Activated T-helper 2 cell treated with anti-CD3 and anti-CD28 coated beads, Interferon-gamma antibody, Interleukin-2, Interleukin-4, amounts not matched to agents 10 μg/mL and 5 μg/mL and 100 μg/mL, durations not matched to agents 14 hours and 24 hours and 36 hours (primary cell): ENCODE data around the gene DGKD. TPM values are rescaled to one million over a fixed set of nuclear protein-coding genes. Genes with fewer than 3 reads are reported as not detected.

ENCODE experiments used
- DNase-seq: peaks from one replicate; pipeline ENCODE4 v3.0.0; 2021; ENCODE audit warnings: low spot score
- H3K27ac Mint-ChIP-seq: one replicate; pipeline ENCODE4 v1.8.0; 2021; ENCODE audit warnings: mixed read lengths
- H3K27me3 Mint-ChIP-seq: one replicate; pipeline ENCODE4 v1.8.0; 2021; ENCODE audit warnings: low read depth, mixed read lengths
- H3K36me3 Mint-ChIP-seq: one replicate; pipeline ENCODE4 v1.8.0; 2021; ENCODE audit warnings: low read depth, mixed read lengths
- H3K4me1 Mint-ChIP-seq: one replicate; pipeline ENCODE4 v1.8.0; 2021; ENCODE audit warnings: low read depth, mixed read lengths
- H3K4me3 Mint-ChIP-seq: one replicate; pipeline ENCODE4 v1.8.0; 2021; ENCODE audit warnings: low read depth, mild to moderate bottlenecking, moderate library complexity, mixed read lengths
- H3K9me3 Mint-ChIP-seq: one replicate; pipeline ENCODE4 v1.8.0; 2021; ENCODE audit warnings: mixed read lengths
- intact Hi-C: fragments of 100-400 bp; cut with micrococcal nuclease; formaldehyde crosslinking; loops from one replicate; pipeline ENCODE4 v1.15.1; 2023
- total RNA-seq: library from RNA; stranded (reverse); gene quantifications from 2 replicates; pipeline ENCODE4 v1.2.3, GENCODE V29; 2022

The DGKD gene
- total RNA-seq, 1 donor from 2014 or later = 58.3 TPM

DNA sequence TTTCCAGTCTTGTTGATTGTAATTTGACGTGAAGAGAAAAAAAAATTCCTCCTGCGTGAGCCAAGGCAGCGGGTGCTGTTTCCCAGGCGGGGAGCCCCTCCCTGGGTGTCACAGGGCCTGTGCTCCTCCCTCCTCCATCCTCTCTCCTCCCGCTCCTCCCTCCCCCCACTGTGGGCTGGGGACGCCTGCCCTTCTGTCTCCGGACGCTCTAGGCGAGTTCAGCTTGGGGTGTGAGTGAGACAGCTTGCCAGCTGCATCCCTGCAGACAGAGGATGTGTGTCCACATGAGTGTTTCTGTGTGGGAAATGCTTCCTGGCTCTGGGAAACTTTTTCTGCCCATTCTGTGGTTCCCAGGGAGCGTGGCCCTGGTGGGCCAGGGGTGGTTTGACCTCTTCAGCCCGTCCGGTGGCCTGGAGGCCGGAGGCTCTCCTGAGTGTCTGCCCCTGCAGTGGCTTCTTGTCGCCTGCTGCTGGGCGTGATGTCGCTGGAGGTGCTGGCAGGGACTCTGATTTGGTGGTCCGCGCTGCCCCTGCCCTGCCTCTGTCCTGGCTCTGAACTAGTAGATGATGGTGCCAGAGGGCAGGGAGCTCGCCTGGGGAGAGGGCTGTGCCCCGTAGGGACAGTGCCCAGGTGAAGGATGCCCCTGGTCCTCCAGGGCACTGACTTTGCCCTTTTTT lies 115.9 kb downstream of the DGKD start:
- Mint-ChIP-seq H3K4me1 (no peaks in the 10 kb centered on the region), H3K4me3 (no peak overlapping the region), H3K9me3 (no peaks in the 10 kb centered on the region), H3K27ac (no peak overlapping the region), H3K27me3 (no peaks in the 10 kb centered on the region), H3K36me3 (peaks cover 30% of the 10 kb centered on the region)
- no peak for DNase-seq
- intact Hi-C loops = no loop called here

DNA sequence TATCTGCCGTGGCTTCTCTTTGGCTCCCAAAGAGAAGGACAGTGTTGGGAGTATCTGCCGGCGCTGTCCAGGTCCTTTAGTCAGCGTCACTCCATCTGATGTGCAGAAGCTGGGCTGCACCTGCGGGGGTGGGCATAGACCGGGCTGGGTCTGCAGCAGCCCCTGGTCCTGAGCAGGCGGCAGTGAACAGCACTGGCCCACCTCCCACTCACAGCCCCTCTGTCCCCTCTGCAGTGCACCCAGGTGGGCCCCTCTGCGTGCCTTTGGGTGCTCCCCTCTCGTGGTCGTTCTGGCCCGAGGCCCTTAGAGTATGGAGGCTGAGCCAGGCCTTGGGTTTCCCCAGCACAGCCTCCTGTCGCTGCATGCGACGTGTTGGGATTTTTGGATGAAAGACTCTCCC lies 116.5 kb downstream of the DGKD start:
- H3K9me3 Mint-ChIP-seq = no peaks in the 10 kb centered on the region
- H3K4me1 Mint-ChIP-seq = no peaks in the 10 kb centered on the region
- H3K27ac Mint-ChIP-seq = no peak overlapping the region
- no peak for DNase-seq
- no peak overlapping the region for H3K4me3 Mint-ChIP-seq
- intact Hi-C loops = no loop called here
- H3K36me3 Mint-ChIP-seq = peaks cover 30% of the 10 kb centered on the region
- no peaks in the 10 kb centered on the region for H3K27me3 Mint-ChIP-seq

DNA sequence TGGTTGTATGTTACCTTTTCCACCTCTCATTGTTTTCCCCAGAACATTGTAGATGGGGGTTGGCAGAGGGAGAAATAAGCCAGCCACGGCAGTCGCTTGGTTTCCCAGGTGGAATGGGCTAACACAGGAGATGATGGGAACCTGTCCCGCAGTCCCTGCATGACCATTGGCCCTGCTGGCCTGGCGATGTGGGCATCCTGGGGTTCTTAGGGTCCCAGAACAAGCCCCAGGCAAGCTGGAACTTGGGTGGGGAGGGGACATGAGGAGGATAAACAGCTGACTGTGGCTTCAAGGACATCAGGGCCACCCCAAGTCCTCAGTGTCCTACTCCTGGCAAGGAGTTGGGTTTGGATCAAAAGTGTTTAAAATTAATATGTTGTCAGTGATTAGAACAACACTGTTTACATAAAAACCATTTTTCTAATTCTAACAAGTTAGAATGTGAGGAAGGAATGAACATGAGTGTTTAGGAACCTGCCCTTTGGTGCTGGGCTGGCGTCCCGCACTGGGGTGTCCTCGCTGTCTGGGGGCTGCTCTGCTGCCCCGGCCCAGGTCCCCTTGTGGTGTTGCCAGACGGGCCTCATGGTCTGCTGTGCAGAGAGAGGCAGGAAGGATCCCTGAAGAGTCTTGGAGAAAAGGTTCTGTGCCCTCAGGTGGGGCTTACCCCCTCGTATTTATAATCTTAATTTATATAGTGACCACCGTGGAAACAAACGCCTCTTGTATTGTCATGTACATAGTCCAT lies 117.2 kb downstream of the DGKD start:
- no peaks in the 10 kb centered on the region for H3K4me1 Mint-ChIP-seq
- no peak overlapping the region for H3K4me3 Mint-ChIP-seq
- H3K27me3 Mint-ChIP-seq = no peaks in the 10 kb centered on the region
- no peak overlapping the region for H3K27ac Mint-ChIP-seq
- no peaks in the 10 kb centered on the region for H3K9me3 Mint-ChIP-seq
- intact Hi-C loops = no loop called here
- no peak for DNase-seq
- H3K36me3 Mint-ChIP-seq = peaks cover 23% of the 10 kb centered on the region

DNA sequence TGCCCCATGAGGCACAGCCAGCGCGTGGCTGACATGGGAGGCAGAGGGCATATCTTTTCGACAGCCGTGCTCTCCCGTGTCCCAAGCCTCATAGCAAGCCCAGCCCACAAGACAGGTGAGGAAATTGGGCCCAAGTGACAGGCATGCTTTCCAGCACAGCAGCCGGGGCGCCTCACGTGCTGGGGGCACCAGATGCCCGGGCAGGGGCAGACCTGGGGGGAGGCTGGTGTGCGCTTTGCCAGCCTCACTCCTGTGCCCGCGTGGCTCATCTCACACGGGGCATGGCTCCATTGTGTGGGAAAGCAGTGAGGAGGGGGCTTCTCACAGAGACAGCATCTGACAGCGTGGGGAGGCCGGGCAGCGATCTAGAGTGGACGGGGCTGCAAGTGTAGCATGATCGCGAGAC lies 119.1 kb downstream of the DGKD start:
- H3K27ac Mint-ChIP-seq = no peak overlapping the region

DNA sequence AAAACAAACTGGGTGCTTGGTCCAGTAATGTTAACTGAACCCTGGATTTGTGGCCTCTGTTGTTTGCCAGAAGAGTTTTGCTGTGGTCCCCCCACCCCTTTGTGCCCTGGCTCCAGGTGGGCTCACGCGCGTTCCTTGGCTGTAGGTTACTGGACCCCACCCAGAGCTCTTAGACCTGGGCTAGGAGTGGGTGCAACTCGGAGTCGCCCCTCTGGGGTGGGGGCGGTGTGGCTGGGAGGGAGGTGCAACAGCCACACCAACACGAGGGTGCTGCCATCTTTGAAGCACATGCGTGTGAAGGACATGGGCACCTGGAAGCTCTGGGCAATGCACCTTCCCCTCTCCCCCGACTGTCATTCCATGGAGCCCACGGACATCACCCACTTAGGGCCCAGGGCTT lies 119.6 kb downstream of the DGKD start:
- peaks cover 17% of the 10 kb centered on the region for H3K36me3 Mint-ChIP-seq
- H3K27ac Mint-ChIP-seq = no peak overlapping the region
- intact Hi-C loops = no loop called here
- H3K9me3 Mint-ChIP-seq = no peaks in the 10 kb centered on the region
- H3K27me3 Mint-ChIP-seq = no peaks in the 10 kb centered on the region
- no peaks in the 10 kb centered on the region for H3K4me1 Mint-ChIP-seq
- DNase-seq = no peak
- H3K4me3 Mint-ChIP-seq = no peak overlapping the region

More for the DNA sequence above, 119.1 kb downstream of the DGKD start:
- intact Hi-C loops = no loop called here
- no peaks in the 10 kb centered on the region for H3K9me3 Mint-ChIP-seq
- H3K36me3 Mint-ChIP-seq = peaks cover 20% of the 10 kb centered on the region
- no peaks in the 10 kb centered on the region for H3K27me3 Mint-ChIP-seq
- no peaks in the 10 kb centered on the region for H3K4me1 Mint-ChIP-seq
- no peak for DNase-seq
- no peak overlapping the region for H3K4me3 Mint-ChIP-seq

DNA sequence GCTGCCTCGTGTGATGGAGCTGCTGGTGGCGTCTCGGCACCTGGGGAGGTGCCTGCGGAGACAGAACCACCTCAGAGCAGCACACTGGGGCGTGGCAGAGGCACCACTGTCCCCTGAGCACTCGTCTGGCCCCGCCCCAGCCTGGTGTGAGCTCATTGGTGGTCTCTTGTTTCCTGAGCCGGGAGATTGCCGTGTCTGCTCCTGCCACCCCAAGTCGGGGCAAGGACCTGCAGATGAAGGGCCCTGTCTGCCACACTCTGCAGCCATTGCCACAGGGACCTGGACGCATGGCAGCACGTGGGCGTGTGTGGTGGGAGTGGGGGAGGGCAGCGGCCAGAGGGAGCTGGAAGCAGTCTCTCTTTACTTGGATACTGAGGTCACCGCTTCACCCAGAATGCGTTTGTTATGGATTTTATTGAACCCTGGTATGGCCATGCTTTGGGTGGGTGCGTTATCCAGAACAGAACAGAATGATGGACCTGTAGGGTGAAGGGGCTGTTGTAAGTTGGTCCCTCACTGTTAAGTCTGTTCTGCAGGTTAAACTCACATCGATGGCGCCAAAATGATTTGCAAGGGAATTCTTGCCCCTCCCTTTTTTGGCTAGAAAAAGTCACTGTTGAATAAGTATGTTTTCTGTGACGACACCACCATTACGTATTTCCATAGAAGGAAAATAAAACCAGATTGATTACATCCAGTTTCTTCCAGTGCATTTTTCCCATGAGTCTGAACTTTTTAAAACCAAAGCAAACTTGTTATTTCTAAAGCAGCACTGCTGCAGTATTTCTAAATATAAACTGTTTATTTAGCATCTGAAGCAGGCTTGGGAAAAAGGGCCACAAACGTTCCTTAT lies 120.2 kb downstream of the DGKD start:
- H3K36me3 Mint-ChIP-seq = peaks cover 11% of the 10 kb centered on the region
- no peaks in the 10 kb centered on the region for H3K4me1 Mint-ChIP-seq
- H3K4me3 Mint-ChIP-seq = no peak overlapping the region
- DNase-seq = no peak
- no peaks in the 10 kb centered on the region for H3K27me3 Mint-ChIP-seq
- no peaks in the 10 kb centered on the region for H3K9me3 Mint-ChIP-seq
- no peak overlapping the region for H3K27ac Mint-ChIP-seq
- intact Hi-C loops = no loop called here

DNA sequence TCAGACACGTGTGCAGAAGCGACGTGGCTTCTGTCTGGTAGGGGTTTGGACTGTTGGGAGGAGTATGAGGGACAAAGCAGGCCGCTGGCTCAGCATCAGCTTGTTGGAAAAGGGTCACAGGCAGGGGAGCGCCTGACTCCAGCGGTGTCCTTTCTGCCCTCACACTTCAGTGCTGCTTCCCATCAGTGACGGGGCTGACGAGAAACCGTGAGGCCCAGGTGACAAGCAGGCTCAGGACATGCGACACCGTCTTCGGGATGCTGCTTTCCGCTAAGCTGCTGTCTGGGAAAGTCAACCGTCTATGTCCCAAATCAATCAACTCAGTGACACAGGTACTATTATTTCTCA lies 121.7 kb downstream of the DGKD start:
- DNase-seq = no peak
- intact Hi-C loops = no loop called here
- H3K4me1 Mint-ChIP-seq = no peaks in the 10 kb centered on the region
- H3K27me3 Mint-ChIP-seq = no peaks in the 10 kb centered on the region
- H3K27ac Mint-ChIP-seq = no peak overlapping the region
- peaks cover 9% of the 10 kb centered on the region for H3K36me3 Mint-ChIP-seq
- no peak overlapping the region for H3K4me3 Mint-ChIP-seq
- H3K9me3 Mint-ChIP-seq = no peaks in the 10 kb centered on the region

DNA sequence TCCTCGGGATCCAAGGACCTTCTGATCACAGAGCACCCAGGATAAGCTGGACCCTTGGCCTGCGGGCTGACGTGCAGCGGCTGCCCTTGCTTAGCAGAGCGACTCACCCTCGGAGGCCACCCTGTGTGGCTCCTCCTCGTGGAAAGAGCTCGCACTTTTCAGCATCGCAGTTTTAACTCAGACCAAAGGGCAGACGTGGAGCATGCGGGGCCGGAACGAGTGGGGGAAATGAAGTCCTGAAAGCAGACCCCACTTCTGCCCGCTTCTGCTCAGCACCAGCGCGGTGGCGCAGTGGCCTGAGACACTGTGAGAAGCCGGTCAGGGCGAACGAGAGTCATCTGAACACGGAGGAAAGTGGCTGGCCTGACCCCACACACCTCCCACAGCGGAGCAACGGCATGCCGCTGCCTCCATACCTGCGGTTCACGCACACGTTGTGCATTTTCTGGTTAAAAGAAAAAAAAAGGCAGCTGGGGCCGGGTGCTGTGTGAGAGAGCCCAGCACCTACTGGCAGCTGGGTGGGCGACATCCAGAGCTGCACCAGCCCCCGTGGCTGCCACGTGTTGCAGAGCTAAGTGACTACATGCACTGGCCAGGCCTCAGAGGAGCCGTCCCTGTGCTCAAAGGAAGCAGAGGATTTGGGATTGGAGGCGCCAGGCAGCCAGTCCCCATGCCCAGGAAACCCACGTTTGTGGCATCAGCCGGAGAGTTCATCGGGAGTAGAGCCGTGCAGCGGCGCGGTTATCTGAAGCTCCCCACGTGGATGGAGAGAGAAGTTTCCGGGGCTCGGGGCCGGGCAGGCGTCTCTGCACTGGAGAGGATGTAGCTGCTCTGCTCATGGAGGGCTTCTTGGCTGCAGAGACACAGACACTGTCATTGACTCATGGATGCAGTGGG lies 122.6 kb downstream of the DGKD start:
- Mint-ChIP-seq H3K36me3 (peaks cover 8% of the 10 kb centered on the region), H3K4me1 (no peaks in the 10 kb centered on the region), H3K27me3 (no peaks in the 10 kb centered on the region), H3K27ac (no peak overlapping the region), H3K9me3 (no peaks in the 10 kb centered on the region), H3K4me3 (no peak overlapping the region)
- intact Hi-C loops = no loop called here
- no peak for DNase-seq

DNA sequence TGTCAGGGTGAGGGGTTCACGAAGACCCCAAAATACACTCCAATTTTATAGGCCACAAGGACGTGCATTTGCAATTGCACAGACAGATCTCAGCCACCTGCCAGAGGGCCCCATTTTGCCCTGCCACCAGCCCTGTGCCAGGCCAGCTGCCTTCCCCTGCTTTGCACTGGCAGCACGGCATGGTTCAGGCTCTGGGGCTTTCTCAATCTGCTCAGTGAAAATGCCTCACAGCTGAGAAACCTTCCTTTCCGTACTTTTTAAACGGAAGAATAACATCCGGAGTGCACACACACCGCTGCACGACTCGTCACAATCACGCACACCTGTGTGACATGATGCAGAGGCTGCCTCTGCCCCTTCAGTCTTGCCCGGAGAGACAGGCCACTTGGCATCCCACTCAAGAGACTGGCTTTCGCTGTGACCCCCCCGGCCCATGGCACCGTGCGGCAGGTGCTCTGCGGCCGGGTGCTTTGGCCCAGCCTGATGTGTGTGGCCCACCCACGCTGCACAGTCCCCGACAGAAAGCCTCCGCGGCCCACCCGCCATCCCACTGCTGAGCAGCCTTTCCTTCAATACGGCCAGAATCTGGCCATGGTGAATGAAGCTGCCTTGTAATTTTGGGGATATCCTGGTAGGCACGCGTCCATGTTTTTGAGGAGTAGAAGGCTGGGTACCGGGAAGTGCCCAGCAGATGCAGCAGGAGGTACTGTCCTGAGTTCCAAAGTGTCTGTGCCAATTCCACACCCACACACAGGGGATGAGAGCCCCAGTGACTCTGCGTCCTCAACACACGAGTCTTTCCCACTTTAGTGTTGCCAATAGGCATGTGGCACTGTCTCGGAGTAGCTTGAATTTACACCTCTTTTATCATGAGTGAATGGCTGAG lies 123.5 kb downstream of the DGKD start:
- DNase-seq = no peak
- Mint-ChIP-seq H3K9me3 (no peaks in the 10 kb centered on the region), H3K27ac (no peak overlapping the region), H3K27me3 (no peaks in the 10 kb centered on the region), H3K36me3 (peaks cover 1% of the 10 kb centered on the region), H3K4me1 (no peaks in the 10 kb centered on the region), H3K4me3 (no peak overlapping the region)
- intact Hi-C loops = no loop called here

DNA sequence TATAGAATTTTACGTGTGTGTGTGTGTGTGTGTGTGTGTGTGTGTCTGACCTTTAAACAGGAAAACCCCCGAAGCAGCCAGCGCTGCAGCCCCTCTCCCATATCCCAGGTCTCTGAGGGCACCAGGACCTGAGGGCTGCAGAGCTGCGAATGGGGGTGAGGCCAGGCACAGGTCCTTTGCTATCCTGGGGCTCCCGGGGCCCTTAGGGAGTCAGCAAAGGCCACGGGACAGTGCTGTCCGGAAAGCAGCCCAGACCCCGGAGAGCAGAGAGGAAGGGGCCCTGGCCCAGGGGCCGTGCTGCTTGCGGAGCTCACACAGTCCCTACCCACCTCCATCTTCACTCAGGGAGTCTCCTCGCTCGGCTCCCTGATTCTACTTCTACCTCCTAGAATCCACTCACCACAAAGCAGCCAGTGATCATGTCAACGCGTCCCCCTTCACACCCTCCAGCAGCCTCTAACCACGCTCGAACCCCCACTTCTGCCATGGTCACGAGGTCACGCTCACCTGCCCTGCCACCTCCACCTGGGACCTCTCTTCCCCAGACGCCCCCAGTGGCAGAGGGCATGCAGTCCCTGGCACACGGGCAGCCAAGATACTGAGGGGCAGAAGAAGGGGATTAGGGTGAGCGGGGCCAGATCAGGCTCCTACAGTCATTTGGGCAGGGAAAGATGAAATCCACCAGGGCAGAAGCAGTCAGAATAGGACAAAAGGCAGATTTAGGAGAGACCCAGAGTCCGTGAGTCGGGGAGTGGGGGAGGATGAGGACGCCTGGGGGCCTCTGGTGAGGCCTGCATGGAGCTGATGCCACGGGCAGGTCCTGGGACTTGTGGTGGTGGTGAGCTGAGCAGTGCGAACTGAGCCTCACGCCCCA lies 125.6 kb downstream of the DGKD start:
- H3K27ac Mint-ChIP-seq = no peak overlapping the region
- no peak for DNase-seq
- no peak overlapping the region for H3K4me3 Mint-ChIP-seq
- no peaks in the 10 kb centered on the region for H3K4me1 Mint-ChIP-seq
- H3K9me3 Mint-ChIP-seq = no peaks in the 10 kb centered on the region
- no peaks in the 10 kb centered on the region for H3K27me3 Mint-ChIP-seq
- intact Hi-C loops = no loop called here
- H3K36me3 Mint-ChIP-seq = no peaks in the 10 kb centered on the region

DNA sequence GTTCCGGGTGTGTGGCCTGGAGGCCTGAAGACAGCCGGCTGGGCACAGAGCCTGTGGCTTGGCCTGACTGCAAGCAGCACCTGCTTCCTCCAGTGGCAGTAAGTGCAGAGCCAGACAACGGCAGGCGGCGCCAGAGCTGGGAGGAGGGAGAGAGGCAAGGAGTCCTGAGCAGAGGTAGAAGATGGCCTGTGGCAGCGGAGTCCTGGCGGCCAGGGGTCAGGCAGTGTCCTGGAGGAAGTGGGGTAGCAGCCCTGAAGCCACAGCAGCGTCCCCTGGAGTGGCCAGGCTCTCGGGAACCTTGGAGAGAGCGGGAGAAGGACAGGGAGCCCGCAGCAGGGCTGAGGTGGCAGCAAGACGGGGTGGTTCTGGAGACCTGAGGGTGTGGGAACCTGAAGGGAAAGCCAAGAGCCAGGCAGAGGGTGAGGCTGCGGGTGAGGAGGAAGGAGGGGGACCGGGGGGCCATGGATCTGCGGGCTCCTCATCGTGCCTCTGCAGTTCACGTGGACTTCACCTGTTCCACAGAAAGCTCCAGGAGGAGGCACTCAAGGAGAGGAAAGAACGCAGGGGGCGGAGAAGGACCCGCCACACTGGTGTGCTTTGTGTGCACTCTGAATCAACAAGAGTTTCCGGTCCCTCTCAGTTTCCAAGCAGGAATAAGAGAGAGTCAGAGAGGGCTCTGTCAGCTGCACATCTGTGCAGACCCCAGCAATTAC lies 126.4 kb downstream of the DGKD start:
- Mint-ChIP-seq H3K27me3 (no peaks in the 10 kb centered on the region), H3K27ac (no peak overlapping the region), H3K36me3 (peaks cover 3% of the 10 kb centered on the region), H3K4me1 (no peaks in the 10 kb centered on the region), H3K9me3 (no peaks in the 10 kb centered on the region), H3K4me3 (no peak overlapping the region)
- no peak for DNase-seq
- intact Hi-C loops = no loop called here
